Thyroid gland (tissue), 4 donors: ENCODE measurements around the gene KRR1.

ENCODE experiments used
- POLR2A ChIP-seq, 2 donors: fragments of 450-650 bp; IDR thresholded peaks; one replicate each; pipeline ENCODE4 v1.6.1; 2017; ENCODE audit warnings: antibody characterized with exemption in 2 of 2, mild to moderate bottlenecking in 2 of 2, moderate library complexity in 1 of 2
- TF ChIP-seq, protein P1 (sequence below), 6 experiments: fragments of 200-600 bp in 3 of 6; fragments of 450-650 bp in 3 of 6; sonication (generic) in 3 of 6; IDR thresholded peaks; one replicate each; pipeline ENCODE4 v1.5.1; 2016 to 2019; ENCODE audit warnings: antibody characterized with exemption in 6 of 6, mild to moderate bottlenecking in 2 of 6, inconsistent platforms in 1 of 6, moderate library complexity in 1 of 6

DNA sequence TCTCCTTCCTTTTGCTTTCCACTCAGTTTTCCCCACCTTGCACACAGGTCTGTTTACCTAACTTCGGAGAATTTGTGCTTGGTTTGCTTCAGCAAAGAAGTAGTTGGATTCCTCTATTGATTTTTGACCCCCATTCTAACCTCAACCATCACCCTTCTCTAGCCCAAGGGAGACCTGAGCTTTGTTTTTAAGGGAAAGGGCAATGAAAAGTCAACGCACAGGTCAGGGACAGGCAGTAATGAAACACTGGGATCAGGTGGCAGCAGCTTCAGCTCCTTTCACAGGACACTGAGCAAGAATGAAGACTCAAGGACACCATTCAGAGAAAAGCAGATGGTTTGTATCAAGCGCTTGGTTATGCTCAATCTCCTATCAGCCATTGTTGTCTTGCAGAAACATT lies 46.9 kb upstream of the KRR1 start:
- TF ChIP-seq POLR2A (IDR thresholded peaks at IDR 0.05) = no peak
- TF ChIP-seq, protein P1, sequence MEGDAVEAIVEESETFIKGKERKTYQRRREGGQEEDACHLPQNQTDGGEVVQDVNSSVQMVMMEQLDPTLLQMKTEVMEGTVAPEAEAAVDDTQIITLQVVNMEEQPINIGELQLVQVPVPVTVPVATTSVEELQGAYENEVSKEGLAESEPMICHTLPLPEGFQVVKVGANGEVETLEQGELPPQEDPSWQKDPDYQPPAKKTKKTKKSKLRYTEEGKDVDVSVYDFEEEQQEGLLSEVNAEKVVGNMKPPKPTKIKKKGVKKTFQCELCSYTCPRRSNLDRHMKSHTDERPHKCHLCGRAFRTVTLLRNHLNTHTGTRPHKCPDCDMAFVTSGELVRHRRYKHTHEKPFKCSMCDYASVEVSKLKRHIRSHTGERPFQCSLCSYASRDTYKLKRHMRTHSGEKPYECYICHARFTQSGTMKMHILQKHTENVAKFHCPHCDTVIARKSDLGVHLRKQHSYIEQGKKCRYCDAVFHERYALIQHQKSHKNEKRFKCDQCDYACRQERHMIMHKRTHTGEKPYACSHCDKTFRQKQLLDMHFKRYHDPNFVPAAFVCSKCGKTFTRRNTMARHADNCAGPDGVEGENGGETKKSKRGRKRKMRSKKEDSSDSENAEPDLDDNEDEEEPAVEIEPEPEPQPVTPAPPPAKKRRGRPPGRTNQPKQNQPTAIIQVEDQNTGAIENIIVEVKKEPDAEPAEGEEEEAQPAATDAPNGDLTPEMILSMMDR (IDR thresholded peaks at IDR 0.05) = no peak
